BJ (cell line): ENCODE data around the gene CALHM4. TPM values are rescaled to one million over a fixed set of nuclear protein-coding genes. Genes with fewer than 3 reads are reported as not detected.

Experiments
- CTCF ChIA-PET: fragments of 350-600 bp; formaldehyde crosslinking; extraction: SDS; loops from one replicate; lab custom pipeline; 2021; ENCODE audit warnings: antibody characterized with exemption, inconsistent platforms; lab: Yijun Ruan, JAX
- POLR2A ChIA-PET: fragments of 300-600 bp; sonication (Branson Sonifier 250); formaldehyde crosslinking; extraction: SDS; loops from one replicate; lab custom pipeline; 2021; ENCODE audit warnings: antibody characterized with exemption; lab: Charles Lee
- DNase-seq: peaks from one replicate; pipeline ENCODE4 v3.0.0-alpha.2; 2011; ENCODE audit warnings: low read depth
- H3K27me3 ChIP-seq: 2 replicates; pipeline ENCODE4 v1.6.0; 2011; ENCODE audit warnings: low read length; ENCODE audit not compliant: control insufficient read depth, insufficient read depth
- H3K36me3 ChIP-seq: 2 replicates; pipeline ENCODE4 v1.5.1; 2011; ENCODE audit warnings: low read length; ENCODE audit not compliant: control insufficient read depth, insufficient read depth
- H3K4me3 ChIP-seq: 2 replicates; pipeline ENCODE4 v1.5.1; 2011; ENCODE audit warnings: low read depth, mild to moderate bottlenecking, control low read depth, low read length
- CTCF ChIP-seq: IDR thresholded peaks from 2 replicates; pipeline ENCODE4 v1.5.1; 2011; ENCODE audit warnings: low read depth, mild to moderate bottlenecking, control low read depth, inconsistent platforms, low read length, moderate library complexity; ENCODE audit not compliant: insufficient read depth
- polyA plus RNA-seq: library from polyadenylated mRNA; depleted of rRNA; stranded (reverse); fragments of >200 nt; gene quantifications from 2 replicates; pipeline ENCODE4 v1.2.3, GENCODE V29; 2011

CALHM4 gene
- polyA plus RNA-seq, 1 experiment = not detected

- no peak overlapping the region for H3K4me3 ChIP-seq
- H3K27me3 ChIP-seq = no peaks in the 10 kb centered on the region
- DNase-seq = peak; percentile 57
- CTCF ChIA-PET = interaction anchor here (0.8 to 9.0 kb wide), 7 partner anchors 24 to 347 kb away, joined by 3 to 127 read pairs (median 12); no protein-coding TSS in a partner anchor
- no peak for TF ChIP-seq CTCF
- H3K36me3 ChIP-seq = no peaks in the 10 kb centered on the region
- POLR2A ChIA-PET = interaction anchor here (0.7 kb wide), 1 partner anchor 36 kb away, joined by 5 read pairs; no protein-coding TSS in a partner anchor
Measured at GRCh38 chr6:116564311-116564710, 10.8 kb downstream of the CALHM4 start.

GRCh38 chr6:116564921-116565872 is 11.6 kb downstream of the CALHM4 start:
- H3K4me3 ChIP-seq = peak overlapping the region; percentile 9; the same call in 1 of the 2 replicates
- no peaks in the 10 kb centered on the region for H3K27me3 ChIP-seq
- TF ChIP-seq CTCF = no peak
- no peaks in the 10 kb centered on the region for H3K36me3 ChIP-seq
- no peak for DNase-seq
- POLR2A ChIA-PET = no interaction called here
- CTCF ChIA-PET = interaction anchor here (0.7 to 9.0 kb wide), 10 partner anchors 10 to 348 kb away, joined by 3 to 127 read pairs (median 4); partner anchors contain the start of gene CALHM5

- ChIA-PET CTCF (interaction anchor here (1.0 kb wide), 1 partner anchor 280 kb away, joined by 3 read pairs; no protein-coding TSS in a partner anchor), POLR2A (no interaction called here)
- TF ChIP-seq CTCF = no peak
- no peak overlapping the region for H3K4me3 ChIP-seq
- no peaks in the 10 kb centered on the region for H3K36me3 ChIP-seq
- H3K27me3 ChIP-seq = no peaks in the 10 kb centered on the region
- DNase-seq = no peak
Measured at GRCh38 chr6:116568111-116568510, 14.6 kb downstream of the CALHM4 start.

GRCh38 chr6:116568821-116569755 is 15.5 kb downstream of the CALHM4 start:
- H3K36me3 ChIP-seq = no peaks in the 10 kb centered on the region
- H3K4me3 ChIP-seq = no peak overlapping the region
- CTCF ChIA-PET = interaction anchor here (2.8 kb wide), 1 partner anchor 34 kb away, joined by 8 read pairs; no protein-coding TSS in a partner anchor
- TF ChIP-seq CTCF = no peak
- no peak for DNase-seq
- POLR2A ChIA-PET = no interaction called here
- H3K27me3 ChIP-seq = no peaks in the 10 kb centered on the region
